ENCODE results near the gene KRTAP4-5. TPM values are rescaled to one million over a fixed set of nuclear protein-coding genes. Genes with fewer than 3 reads are reported as not detected.
"Not testable (repeated sequence)": the region's sequence is repeated elsewhere in the genome, so short reads cannot be mapped to it uniquely, and the experiment has no call there.

KRTAP4-5 gene
- total RNA-seq, 1 experiment from 2014 or later, result not detected

- not testable (repeated sequence) for H4K20me1 ChIP-seq (ENCODE audit: insufficient read depth, low read depth, low read length); H3K4me3 ChIP-seq (ENCODE audit: low read length); H3K9ac ChIP-seq (ENCODE audit: low read length); H3K36me3 ChIP-seq (ENCODE audit: insufficient read depth, low read length); H3K4me2 ChIP-seq (ENCODE audit: low read depth, low read length, poor library complexity, severe bottlenecking); H3K27me3 ChIP-seq (ENCODE audit: low read length); H3K27ac ChIP-seq (ENCODE audit: low read length); H3K4me1 ChIP-seq (ENCODE audit: low read length); H3K9me2 ChIP-seq (replicated peaks; ENCODE audit: insufficient read depth, low read length); H3K9me3 ChIP-seq (ENCODE audit: low read length); H2AFZ ChIP-seq (ENCODE audit: low read length); DNase-seq; H3K79me2 ChIP-seq (ENCODE audit: low read length)
These were observed 49.7 kb downstream of the KRTAP4-5 start for GRCh38 chr17:41099682-41100480.

Small RNAs within 50 kb of the gene (small RNA-seq; reads per million reads assigned to genes)
- not detected for gene KRTAP4-17P

Other genes with a start within 250 kb of the KRTAP4-5 start
- not detected in 2 replicates for gene KRT23, start 212.2 kb downstream of the KRTAP4-5 start, total RNA-seq (2014; rRNA removed; shearing (Covaris generic); ENCODE audit: low replicate concordance)
- not detected in 2 replicates for gene KRT39, start 182.9 kb downstream of the KRTAP4-5 start, total RNA-seq (2014; rRNA removed; shearing (Covaris generic); ENCODE audit: low replicate concordance)
- not detected in 2 replicates for gene KRT40, start 165.5 kb downstream of the KRTAP4-5 start, total RNA-seq (2014; rRNA removed; shearing (Covaris generic); ENCODE audit: low replicate concordance)
- not detected in 2 replicates for gene KRTAP3-3, start 155.7 kb downstream of the KRTAP4-5 start, total RNA-seq (2014; rRNA removed; shearing (Covaris generic); ENCODE audit: low replicate concordance)
- not detected in 2 replicates for gene KRTAP3-2, start 149.9 kb downstream of the KRTAP4-5 start, total RNA-seq (2014; rRNA removed; shearing (Covaris generic); ENCODE audit: low replicate concordance)
- gene KRTAP3-1, start 140.7 kb downstream of the KRTAP4-5 start, total RNA-seq (2014; rRNA removed; shearing (Covaris generic); ENCODE audit: low replicate concordance), result not detected in 2 replicates
- gene KRTAP1-5, start 122.6 kb downstream of the KRTAP4-5 start, total RNA-seq (2014; rRNA removed; shearing (Covaris generic); ENCODE audit: low replicate concordance), result not detected in 2 replicates
- gene KRTAP1-4, start 119.6 kb downstream of the KRTAP4-5 start, total RNA-seq (2014; rRNA removed; shearing (Covaris generic); ENCODE audit: low replicate concordance), result not detected in 2 replicates
- gene KRTAP1-3, start 115.0 kb downstream of the KRTAP4-5 start, total RNA-seq (2014; rRNA removed; shearing (Covaris generic); ENCODE audit: low replicate concordance), result not detected in 2 replicates
- not detected in 2 replicates for gene KRTAP1-1, start 108.4 kb downstream of the KRTAP4-5 start, total RNA-seq (2014; rRNA removed; shearing (Covaris generic); ENCODE audit: low replicate concordance)
- gene KRTAP2-1, start 102.5 kb downstream of the KRTAP4-5 start, total RNA-seq (2014; rRNA removed; shearing (Covaris generic); ENCODE audit: low replicate concordance), result not detected in 2 replicates
- not detected in 2 replicates for gene KRTAP2-2, start 94.6 kb downstream of the KRTAP4-5 start, total RNA-seq (2014; rRNA removed; shearing (Covaris generic); ENCODE audit: low replicate concordance)
- not detected in 2 replicates for gene KRTAP2-3, start 89.7 kb downstream of the KRTAP4-5 start, total RNA-seq (2014; rRNA removed; shearing (Covaris generic); ENCODE audit: low replicate concordance)
- gene KRTAP2-4, start 83.9 kb downstream of the KRTAP4-5 start, total RNA-seq (2014; rRNA removed; shearing (Covaris generic); ENCODE audit: low replicate concordance), result not detected in 2 replicates
- not detected in 2 replicates for gene KRTAP4-7, start 65.7 kb downstream of the KRTAP4-5 start, total RNA-seq (2014; rRNA removed; shearing (Covaris generic); ENCODE audit: low replicate concordance)
- gene KRTAP4-8, start 51.7 kb downstream of the KRTAP4-5 start, total RNA-seq (2014; rRNA removed; shearing (Covaris generic); ENCODE audit: low replicate concordance), result not detected in 2 replicates
- not detected in 2 replicates for gene KRTAP4-16, start 47.6 kb downstream of the KRTAP4-5 start, total RNA-seq (2014; rRNA removed; shearing (Covaris generic); ENCODE audit: low replicate concordance)
- gene KRTAP4-9, start 44.4 kb downstream of the KRTAP4-5 start, total RNA-seq (2014; rRNA removed; shearing (Covaris generic); ENCODE audit: low replicate concordance), result not detected in 2 replicates
- gene KRTAP4-11, start 31.5 kb downstream of the KRTAP4-5 start, total RNA-seq (2014; rRNA removed; shearing (Covaris generic); ENCODE audit: low replicate concordance), result not detected in 2 replicates
- gene KRTAP4-12, start 25.6 kb downstream of the KRTAP4-5 start, total RNA-seq (2014; rRNA removed; shearing (Covaris generic); ENCODE audit: low replicate concordance), result not detected in 2 replicates
- not detected in 2 replicates for gene KRTAP4-6, start 9.3 kb downstream of the KRTAP4-5 start, total RNA-seq (2014; rRNA removed; shearing (Covaris generic); ENCODE audit: low replicate concordance)
- gene KRTAP4-4, start 10.9 kb upstream of the KRTAP4-5 start, total RNA-seq (2014; rRNA removed; shearing (Covaris generic); ENCODE audit: low replicate concordance), result not detected in 2 replicates
- gene KRTAP4-3, start 18.4 kb upstream of the KRTAP4-5 start, total RNA-seq (2014; rRNA removed; shearing (Covaris generic); ENCODE audit: low replicate concordance), result not detected in 2 replicates
- not detected in 2 replicates for gene KRTAP4-2, start 28.4 kb upstream of the KRTAP4-5 start, total RNA-seq (2014; rRNA removed; shearing (Covaris generic); ENCODE audit: low replicate concordance)
- gene KRTAP4-1, start 35.1 kb upstream of the KRTAP4-5 start, total RNA-seq (2014; rRNA removed; shearing (Covaris generic); ENCODE audit: low replicate concordance), result not detected in 2 replicates
- gene KRTAP9-1, start 40.1 kb upstream of the KRTAP4-5 start, total RNA-seq (2014; rRNA removed; shearing (Covaris generic); ENCODE audit: low replicate concordance), result not detected in 2 replicates
- gene KRTAP9-2, start 76.8 kb upstream of the KRTAP4-5 start, total RNA-seq (2014; rRNA removed; shearing (Covaris generic); ENCODE audit: low replicate concordance), result not detected in 2 replicates
- gene KRTAP9-3, start 82.6 kb upstream of the KRTAP4-5 start, total RNA-seq (2014; rRNA removed; shearing (Covaris generic); ENCODE audit: low replicate concordance), result not detected in 2 replicates
- not detected in 2 replicates for gene KRTAP9-8, start 88.2 kb upstream of the KRTAP4-5 start, total RNA-seq (2014; rRNA removed; shearing (Covaris generic); ENCODE audit: low replicate concordance)
- gene KRTAP9-4, start 99.9 kb upstream of the KRTAP4-5 start, total RNA-seq (2014; rRNA removed; shearing (Covaris generic); ENCODE audit: low replicate concordance), result not detected in 2 replicates
- gene KRTAP9-9, start 105.6 kb upstream of the KRTAP4-5 start, total RNA-seq (2014; rRNA removed; shearing (Covaris generic); ENCODE audit: low replicate concordance), result not detected in 2 replicates
- gene KRTAP9-6, start 115.6 kb upstream of the KRTAP4-5 start, total RNA-seq (2014; rRNA removed; shearing (Covaris generic); ENCODE audit: low replicate concordance), result not detected in 2 replicates
- gene KRTAP9-7, start 125.9 kb upstream of the KRTAP4-5 start, total RNA-seq (2014; rRNA removed; shearing (Covaris generic); ENCODE audit: low replicate concordance), result not detected in 2 replicates
- gene KRTAP29-1, start 153.0 kb upstream of the KRTAP4-5 start, total RNA-seq (2014; rRNA removed; shearing (Covaris generic); ENCODE audit: low replicate concordance), result not detected in 2 replicates
- not detected in 2 replicates for gene KRTAP16-1, start 159.5 kb upstream of the KRTAP4-5 start, total RNA-seq (2014; rRNA removed; shearing (Covaris generic); ENCODE audit: low replicate concordance)
- 1.6 TPM in 1 of 2 replicates, not detected in the other for gene KRTAP17-1, start 165.9 kb upstream of the KRTAP4-5 start, total RNA-seq (2014; rRNA removed; shearing (Covaris generic); ENCODE audit: low replicate concordance)
- not detected in 2 replicates for gene KRT33A, start 201.0 kb upstream of the KRTAP4-5 start, total RNA-seq (2014; rRNA removed; shearing (Covaris generic); ENCODE audit: low replicate concordance)
- gene KRT33B, start 220.0 kb upstream of the KRTAP4-5 start, total RNA-seq (2014; rRNA removed; shearing (Covaris generic); ENCODE audit: low replicate concordance), result not detected in 2 replicates
- not detected in 2 replicates for gene KRT34, start 232.5 kb upstream of the KRTAP4-5 start, total RNA-seq (2014; rRNA removed; shearing (Covaris generic); ENCODE audit: low replicate concordance)
- gene KRT31, start 247.8 kb upstream of the KRTAP4-5 start, total RNA-seq (2014; rRNA removed; shearing (Covaris generic); ENCODE audit: low replicate concordance), result not detected in 2 replicates

Data from Karpas-422 (cell line).